CD8-positive, alpha-beta memory T cell (primary cell): ENCODE measurements around the gene ASPHD1. TPM values are rescaled to one million over a fixed set of nuclear protein-coding genes. Genes with fewer than 3 reads are reported as not detected.
A peak's percentile ranks its signal among the peaks of the same experiment; 100 is the strongest.
"Not testable (repeated sequence)": the region's sequence is repeated elsewhere in the genome, so short reads cannot be mapped to it uniquely, and the experiment has no call there.

Experiments
- CTCF ChIA-PET: fragments of 350-600 bp; sonication (Branson Sonifier 250); formaldehyde crosslinking; loops from one replicate; lab custom pipeline; 2021; ENCODE audit warnings: antibody characterized with exemption; lab: Charles Lee
- POLR2A ChIA-PET: fragments of 350-600 bp; sonication (Branson Sonifier 250); formaldehyde crosslinking; loops from one replicate; lab custom pipeline; 2021; ENCODE audit warnings: antibody characterized with exemption; lab: Charles Lee
- DNase-seq, 5 donors: peaks; one replicate each; pipeline versions ENCODE4 v3.0.0 to v3.0.0-alpha.2; 2020 to 2022; ENCODE audit warnings: mixed read lengths in 1 of 5
- H3K27ac ChIP-seq: one replicate; pipeline ENCODE4 v1.7.0; 2013; ENCODE audit warnings: low read depth, mild to moderate bottlenecking, low read length, moderate library complexity
- H3K27me3 ChIP-seq: 2 replicates; pipeline ENCODE4 v1.7.0; 2013; ENCODE audit warnings: low read length, mild to moderate bottlenecking; ENCODE audit not compliant: insufficient read depth, poor library complexity, severe bottlenecking
- H3K36me3 ChIP-seq: 2 replicates; pipeline ENCODE4 v1.7.0; 2013; ENCODE audit warnings: mild to moderate bottlenecking, low read length, moderate library complexity; ENCODE audit not compliant: insufficient read depth
- H3K4me1 ChIP-seq: 2 replicates; pipeline ENCODE4 v1.7.0; 2013; ENCODE audit warnings: mild to moderate bottlenecking, low read length, moderate library complexity; ENCODE audit not compliant: insufficient read depth
- H3K4me3 ChIP-seq: 2 replicates; pipeline ENCODE4 v1.7.0; 2013; ENCODE audit warnings: mild to moderate bottlenecking, low read length
- H3K9me3 ChIP-seq: 2 replicates; pipeline ENCODE4 v1.7.0; 2013; ENCODE audit warnings: mild to moderate bottlenecking, low read length
- H3K27ac Mint-ChIP-seq, 8 donors: one replicate each; pipeline ENCODE4 v1.8.0; 2020 to 2021; ENCODE audit warnings: mixed read lengths in 8 of 8, mild to moderate bottlenecking in 6 of 8, inconsistent platforms in 3 of 8, moderate library complexity in 3 of 8
- H3K27me3 Mint-ChIP-seq, 2 donors: one replicate each; pipeline ENCODE4 v1.8.0; 2020 to 2021; ENCODE audit warnings: mixed read lengths in 2 of 2, mild to moderate bottlenecking in 1 of 2, moderate library complexity in 1 of 2
- H3K36me3 Mint-ChIP-seq, 3 donors: one replicate each; pipeline ENCODE4 v1.8.0; 2020 to 2021; ENCODE audit warnings: mixed read lengths in 3 of 3, inconsistent platforms in 1 of 3, mild to moderate bottlenecking in 1 of 3
- H3K4me1 Mint-ChIP-seq, 3 donors: one replicate each; pipeline ENCODE4 v1.8.0; 2020 to 2021; ENCODE audit warnings: mixed read lengths in 3 of 3, inconsistent platforms in 1 of 3, mild to moderate bottlenecking in 1 of 3
- H3K4me3 Mint-ChIP-seq, 7 donors: one replicate each; pipeline ENCODE4 v1.8.0; 2020 to 2021; ENCODE audit warnings: mixed read lengths in 7 of 7, mild to moderate bottlenecking in 6 of 7, moderate library complexity in 4 of 7, inconsistent platforms in 2 of 7
- H3K9me3 Mint-ChIP-seq, 5 donors: one replicate each; pipeline ENCODE4 v1.8.0; 2020 to 2022; ENCODE audit warnings: mixed read lengths in 5 of 5, mild to moderate bottlenecking in 3 of 5, moderate library complexity in 2 of 5, inconsistent platforms in 1 of 5
- polyA plus RNA-seq: library from polyadenylated mRNA; unstranded; fragments of 300-500 nt; fragmentation: Illumina TruSeq; gene quantifications from one replicate; pipeline ENCODE4 v1.2.3, GENCODE V29; 2021
- total RNA-seq, 2 experiments: library from RNA; stranded (reverse); gene quantifications; one replicate each; pipeline ENCODE4 v1.2.3, GENCODE V29; 2021

Gene ASPHD1
- total and polyA plus RNA-seq, 3 experiments from 2014 or later, result 1.2 to 1.7 TPM; not detected in 1

- peak overlapping the region in 1 of 7 donors; percentile 32 for H3K4me3 Mint-ChIP-seq
- peaks cover 0 to 11% (median 4%) of the 10 kb centered on the region in 3 donors for H3K36me3 Mint-ChIP-seq
- Histone ChIP-seq H3K4me3 (no peak overlapping the region), H3K27me3 (peaks cover 12% of the 10 kb centered on the region), H3K27ac (no peak overlapping the region), H3K9me3 (no peaks in the 10 kb centered on the region), H3K36me3 (no peaks in the 10 kb centered on the region), H3K4me1 (peaks cover 7% of the 10 kb centered on the region)
- peaks cover 2 to 5% of the 10 kb centered on the region in 2 donors for H3K27me3 Mint-ChIP-seq
- no peak overlapping the region for H3K27ac Mint-ChIP-seq
- DNase-seq, result no peak
- POLR2A ChIA-PET, result no interaction called here
- H3K9me3 Mint-ChIP-seq, result no peaks in the 10 kb centered on the region
- peaks cover 0 to 6% (median 4%) of the 10 kb centered on the region in 3 donors for H3K4me1 Mint-ChIP-seq
- CTCF ChIA-PET, result no interaction called here
Measured at GRCh38 chr16:29903590-29903989, 3.3 kb downstream of the ASPHD1 start.

GRCh38 chr16:29904947-29905346 is 4.7 kb downstream of the ASPHD1 start:
- Histone ChIP-seq H3K27me3 (no peaks in the 10 kb centered on the region), H3K4me1 (no peaks in the 10 kb centered on the region), H3K27ac (no peak overlapping the region), H3K4me3 (no peak overlapping the region), H3K9me3 (no peaks in the 10 kb centered on the region), H3K36me3 (no peaks in the 10 kb centered on the region)
- Mint-ChIP-seq H3K4me3 (no peak overlapping the region), H3K27me3 (peaks cover 0 to 5% of the 10 kb centered on the region in 2 donors), H3K9me3 (no peaks in the 10 kb centered on the region), H3K4me1 (peaks cover 0 to 5% (median 4%) of the 10 kb centered on the region in 3 donors), H3K27ac (peak overlapping the region in 1 of 8 donors; percentile 22), H3K36me3 (peaks cover 0 to 16% (median 7%) of the 10 kb centered on the region in 3 donors)
- DNase-seq, result no peak
- ChIA-PET POLR2A (no interaction called here), CTCF (no interaction called here)

- no peak for DNase-seq
Measured at GRCh38 chr16:29905668-29906067, 5.4 kb downstream of the ASPHD1 start.

GRCh38 chr16:29906520-29907244 is 6.4 kb downstream of the ASPHD1 start:
- Histone ChIP-seq H3K4me3 (no peak overlapping the region), H3K9me3 (no peaks in the 10 kb centered on the region), H3K36me3 (no peaks in the 10 kb centered on the region), H3K27me3 (no peaks in the 10 kb centered on the region), H3K4me1 (no peaks in the 10 kb centered on the region), H3K27ac (no peak overlapping the region)
- CTCF ChIA-PET, result interaction anchor here (1.4 kb wide), 1 partner anchor 43 kb away, joined by 4 read pairs; the partner anchor contains the start of gene CDIPT
- H3K27ac Mint-ChIP-seq, result no peak overlapping the region
- peaks cover 0 to 17% (median 7%) of the 10 kb centered on the region in 3 donors for H3K36me3 Mint-ChIP-seq
- no peak overlapping the region for H3K4me3 Mint-ChIP-seq
- H3K27me3 Mint-ChIP-seq, result peaks cover 0 to 3% of the 10 kb centered on the region in 2 donors
- POLR2A ChIA-PET, result no interaction called here
- no peaks in the 10 kb centered on the region for H3K9me3 Mint-ChIP-seq
- DNase-seq, result no peak
- H3K4me1 Mint-ChIP-seq, result no peaks in the 10 kb centered on the region

More at GRCh38 chr16:29905668-29906067, 5.4 kb downstream of the ASPHD1 start:
- Mint-ChIP-seq H3K9me3 (no peaks in the 10 kb centered on the region), H3K36me3 (peaks cover 0 to 16% (median 7%) of the 10 kb centered on the region in 3 donors), H3K4me3 (no peak overlapping the region), H3K4me1 (peaks cover 0 to 2% (median under 1%) of the 10 kb centered on the region in 3 donors), H3K27me3 (peaks cover 0 to 5% of the 10 kb centered on the region in 2 donors), H3K27ac (no peak overlapping the region)
- no peaks in the 10 kb centered on the region for H3K36me3 ChIP-seq
- H3K9me3 ChIP-seq, result no peaks in the 10 kb centered on the region
- no peak overlapping the region for H3K4me3 ChIP-seq
- ChIA-PET CTCF (no interaction called here), POLR2A (no interaction called here)
- no peak overlapping the region for H3K27ac ChIP-seq
- no peaks in the 10 kb centered on the region for H3K4me1 ChIP-seq
- no peaks in the 10 kb centered on the region for H3K27me3 ChIP-seq

GRCh38 chr16:29907973-29908372 is 7.7 kb downstream of the ASPHD1 start:
- Mint-ChIP-seq H3K4me1 (no peaks in the 10 kb centered on the region), H3K9me3 (no peaks in the 10 kb centered on the region), H3K36me3 (peaks cover 0 to 21% (median 7%) of the 10 kb centered on the region in 3 donors), H3K4me3 (no peak overlapping the region), H3K27ac (peak overlapping the region in 2 of 8 donors; percentile 58 to 63), H3K27me3 (peaks cover 0 to 3% of the 10 kb centered on the region in 2 donors)
- Histone ChIP-seq H3K4me1 (no peaks in the 10 kb centered on the region), H3K27me3 (no peaks in the 10 kb centered on the region), H3K36me3 (no peaks in the 10 kb centered on the region), H3K9me3 (no peaks in the 10 kb centered on the region), H3K4me3 (no peak overlapping the region), H3K27ac (no peak overlapping the region)
- ChIA-PET CTCF (interaction anchor here (1.3 to 1.4 kb wide), 2 partner anchors 9 to 45 kb away, joined by 3 to 4 read pairs; partner anchors contain the start of gene CDIPT), POLR2A (no interaction called here)
- DNase-seq, result no peak

- no peaks in the 10 kb centered on the region for H3K27me3 Mint-ChIP-seq
- no peak overlapping the region for H3K4me3 ChIP-seq
- DNase-seq, result no peak
- H3K9me3 Mint-ChIP-seq, result no peaks in the 10 kb centered on the region
- CTCF ChIA-PET, result interaction anchor here (1.3 kb wide), 1 partner anchor 8 kb away, joined by 3 read pairs; no protein-coding TSS in a partner anchor
- H3K36me3 ChIP-seq, result no peaks in the 10 kb centered on the region
- POLR2A ChIA-PET, result no interaction called here
- H3K27ac ChIP-seq, result no peak overlapping the region
- H3K27me3 ChIP-seq, result no peaks in the 10 kb centered on the region
- H3K4me1 ChIP-seq, result no peaks in the 10 kb centered on the region
- H3K4me3 Mint-ChIP-seq, result no peak overlapping the region
- H3K9me3 ChIP-seq, result no peaks in the 10 kb centered on the region
- H3K4me1 Mint-ChIP-seq, result no peaks in the 10 kb centered on the region
- H3K36me3 Mint-ChIP-seq, result peaks cover 0 to 28% (median 9%) of the 10 kb centered on the region in 3 donors
- peak overlapping the region in 1 of 8 donors; percentile 60 for H3K27ac Mint-ChIP-seq
Measured at GRCh38 chr16:29908719-29909220, 8.5 kb downstream of the ASPHD1 start.

GRCh38 chr16:29909391-29909790 is 9.1 kb downstream of the ASPHD1 start:
- no peaks in the 10 kb centered on the region for H3K27me3 ChIP-seq
- H3K4me3 Mint-ChIP-seq, result no peak overlapping the region
- peaks cover 0 to 34% (median 9%) of the 10 kb centered on the region in 3 donors for H3K36me3 Mint-ChIP-seq
- H3K4me1 Mint-ChIP-seq, result no peaks in the 10 kb centered on the region
- no peak overlapping the region for H3K27ac ChIP-seq
- H3K36me3 ChIP-seq, result no peaks in the 10 kb centered on the region
- no peaks in the 10 kb centered on the region for H3K4me1 ChIP-seq
- peak overlapping the region in 1 of 8 donors; percentile 60 for H3K27ac Mint-ChIP-seq
- DNase-seq, result no peak
- POLR2A ChIA-PET, result no interaction called here
- CTCF ChIA-PET, result no interaction called here
- no peaks in the 10 kb centered on the region for H3K9me3 Mint-ChIP-seq
- H3K9me3 ChIP-seq, result no peaks in the 10 kb centered on the region
- H3K4me3 ChIP-seq, result no peak overlapping the region
- no peaks in the 10 kb centered on the region for H3K27me3 Mint-ChIP-seq

GRCh38 chr16:29909851-29910250 is 9.6 kb downstream of the ASPHD1 start:
- H3K4me1 Mint-ChIP-seq, DNase-seq, H3K4me3 Mint-ChIP-seq, H3K27ac ChIP-seq, H3K4me3 ChIP-seq, H3K36me3 ChIP-seq, H3K4me1 ChIP-seq, H3K27ac Mint-ChIP-seq, H3K9me3 ChIP-seq, H3K27me3 Mint-ChIP-seq, POLR2A ChIA-PET, H3K9me3 Mint-ChIP-seq, H3K27me3 ChIP-seq: not testable (repeated sequence)
- CTCF ChIA-PET, result interaction anchor here (0.6 kb wide), 1 partner anchor 38 kb away, joined by 3 read pairs; no protein-coding TSS in a partner anchor
- peaks cover 0 to 38% (median 9%) of the 10 kb centered on the region in 3 donors for H3K36me3 Mint-ChIP-seq
